ENCODE measurements around the gene LRCH4. TPM values are rescaled to one million over a fixed set of nuclear protein-coding genes. Genes with fewer than 3 reads are reported as not detected.

The LRCH4 gene
- total and polyA plus RNA-seq, 2 of the 13 experiments (the other 11 are each of a cell fraction or from before 2014, with no cell fraction given), result 7.0 to 9.3 TPM

GRCh38 chr7:100544967-100545359, 41.0 kb downstream of the LRCH4 start (continued):
- TF ChIP-seq, protein P1, sequence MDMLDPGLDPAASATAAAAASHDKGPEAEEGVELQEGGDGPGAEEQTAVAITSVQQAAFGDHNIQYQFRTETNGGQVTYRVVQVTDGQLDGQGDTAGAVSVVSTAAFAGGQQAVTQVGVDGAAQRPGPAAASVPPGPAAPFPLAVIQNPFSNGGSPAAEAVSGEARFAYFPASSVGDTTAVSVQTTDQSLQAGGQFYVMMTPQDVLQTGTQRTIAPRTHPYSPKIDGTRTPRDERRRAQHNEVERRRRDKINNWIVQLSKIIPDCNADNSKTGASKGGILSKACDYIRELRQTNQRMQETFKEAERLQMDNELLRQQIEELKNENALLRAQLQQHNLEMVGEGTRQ (IDR thresholded peaks at IDR 0.05; ENCODE audit: low read depth, low read length), result no peak
- TF ChIP-seq, protein P1 (CRISPR knock-in tag; IDR thresholded peaks at IDR 0.05; ENCODE audit: borderline replicate concordance), result no peak
- TF ChIP-seq SOX5 (CRISPR knock-in tag; IDR thresholded peaks at IDR 0.05; ENCODE audit: borderline replicate concordance) (peak; percentile 55; the same call in 1 of the 2 replicates), ZNF501 (CRISPR knock-in tag; IDR thresholded peaks at IDR 0.05) (no peak), ZNF703 (CRISPR knock-in tag; IDR thresholded peaks at IDR 0.05; ENCODE audit: borderline replicate concordance) (no peak), HOXD1 (CRISPR knock-in tag; IDR thresholded peaks at IDR 0.05) (0 out of 2 replicates have a peak, but pooled peaks have one; percentile 12), ZBTB21 (CRISPR knock-in tag; IDR thresholded peaks at IDR 0.05) (no peak), ZNF780A (CRISPR knock-in tag; IDR thresholded peaks at IDR 0.05) (no peak), KAT7 (CRISPR knock-in tag; IDR thresholded peaks at IDR 0.05; ENCODE audit: borderline replicate concordance) (no peak), NCOA2 (CRISPR knock-in tag; IDR thresholded peaks at IDR 0.05) (peak; percentile 21; the same call in 1 of the 2 replicates), ZNF557 (CRISPR knock-in tag; IDR thresholded peaks at IDR 0.05) (no peak), KLF12 (CRISPR knock-in tag; IDR thresholded peaks at IDR 0.05; ENCODE audit: borderline replicate concordance) (no peak), MTA1 (CRISPR knock-in tag; IDR thresholded peaks at IDR 0.05; ENCODE audit: borderline replicate concordance) (no peak), POLR2A (IDR thresholded peaks at IDR 0.05; ENCODE audit: insufficient read depth in 1 of 2, low read depth in 2 of 2, low read length in 2 of 2) (peak in 1 of 2 experiments; percentile 31; a peak in 2 of 4 replicates), TEAD3 (CRISPR knock-in tag; optimal IDR thresholded peaks at IDR 0.05; ENCODE audit: borderline replicate concordance) (no peak), AKAP8 (CRISPR knock-in tag; IDR thresholded peaks at IDR 0.05) (no peak), JUNB (CRISPR knock-in tag; IDR thresholded peaks at IDR 0.05; ENCODE audit: borderline replicate concordance) (no peak), RBM22 (optimal IDR thresholded peaks at IDR 0.05; ENCODE audit: low read length) (no peak), NFRKB (IDR thresholded peaks at IDR 0.05) (no peak), PHB2 (IDR thresholded peaks at IDR 0.05; ENCODE audit: partially characterized antibody) (no peak), PATZ1 (CRISPR knock-in tag; IDR thresholded peaks at IDR 0.05) (no peak), ZNF761 (CRISPR knock-in tag; conservative IDR thresholded peaks at IDR 0.05) (no peak)
- TF ChIP-seq, protein P2, sequence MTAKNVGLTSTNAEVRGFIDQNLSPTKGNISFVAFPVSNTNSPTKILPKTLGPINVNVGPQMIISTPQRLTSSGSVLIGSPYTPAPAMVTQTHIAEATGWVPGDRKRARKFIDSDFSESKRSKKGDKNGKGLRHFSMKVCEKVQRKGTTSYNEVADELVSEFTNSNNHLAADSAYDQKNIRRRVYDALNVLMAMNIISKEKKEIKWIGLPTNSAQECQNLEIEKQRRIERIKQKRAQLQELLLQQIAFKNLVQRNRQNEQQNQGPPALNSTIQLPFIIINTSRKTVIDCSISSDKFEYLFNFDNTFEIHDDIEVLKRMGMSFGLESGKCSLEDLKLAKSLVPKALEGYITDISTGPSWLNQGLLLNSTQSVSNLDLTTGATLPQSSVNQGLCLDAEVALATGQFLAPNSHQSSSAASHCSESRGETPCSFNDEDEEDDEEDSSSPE (CRISPR knock-in tag; IDR thresholded peaks at IDR 0.05), result no peak
- TF ChIP-seq, protein P3, sequence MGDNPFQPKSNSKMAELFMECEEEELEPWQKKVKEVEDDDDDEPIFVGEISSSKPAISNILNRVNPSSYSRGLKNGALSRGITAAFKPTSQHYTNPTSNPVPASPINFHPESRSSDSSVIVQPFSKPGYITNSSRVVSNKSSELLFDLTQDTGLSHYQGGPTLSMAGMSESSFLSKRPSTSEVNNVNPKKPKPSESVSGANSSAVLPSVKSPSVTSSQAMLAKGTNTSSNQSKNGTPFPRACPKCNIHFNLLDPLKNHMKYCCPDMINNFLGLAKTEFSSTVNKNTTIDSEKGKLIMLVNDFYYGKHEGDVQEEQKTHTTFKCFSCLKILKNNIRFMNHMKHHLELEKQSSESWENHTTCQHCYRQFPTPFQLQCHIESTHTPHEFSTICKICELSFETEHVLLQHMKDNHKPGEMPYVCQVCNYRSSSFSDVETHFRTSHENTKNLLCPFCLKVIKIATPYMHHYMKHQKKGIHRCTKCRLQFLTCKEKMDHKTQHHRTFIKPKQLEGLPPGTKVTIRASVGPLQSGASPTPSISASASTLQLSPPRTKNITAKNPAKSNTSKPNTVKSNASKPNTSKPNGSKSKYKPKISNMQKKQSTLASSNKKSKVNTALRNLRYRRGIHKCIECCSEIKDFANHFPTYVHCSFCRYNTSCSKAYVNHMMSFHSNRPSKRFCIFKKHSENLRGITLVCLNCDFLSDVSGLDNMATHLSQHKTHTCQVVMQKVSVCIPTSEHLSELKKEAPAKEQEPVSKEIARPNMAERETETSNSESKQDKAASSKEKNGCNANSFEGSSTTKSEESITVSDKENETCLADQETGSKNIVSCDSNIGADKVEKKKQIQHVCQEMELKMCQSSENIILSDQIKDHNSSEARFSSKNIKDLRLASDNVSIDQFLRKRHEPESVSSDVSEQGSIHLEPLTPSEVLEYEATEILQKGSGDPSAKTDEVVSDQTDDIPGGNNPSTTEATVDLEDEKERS (CRISPR knock-in tag; IDR thresholded peaks at IDR 0.05), result no peak

Data from HepG2 (cell line).